PC-9 (cell line): Measurements from ENCODE around the gene NYAP1.

Experiments used
- EZH2 ChIP-seq: fragments of 200-600 bp; sonication (generic); IDR thresholded peaks from 2 replicates; pipeline ENCODE4 v1.8.0; 2017; ENCODE audit warnings: antibody characterized with exemption, low read depth
- TF ChIP-seq, protein P1 (sequence below): fragments of 200-600 bp; sonication (generic); conservative IDR thresholded peaks from 2 replicates; pipeline ENCODE4 v1.6.1; 2017; ENCODE audit warnings: mixed run types, antibody characterized with exemption, mild to moderate bottlenecking, moderate library complexity

DNA sequence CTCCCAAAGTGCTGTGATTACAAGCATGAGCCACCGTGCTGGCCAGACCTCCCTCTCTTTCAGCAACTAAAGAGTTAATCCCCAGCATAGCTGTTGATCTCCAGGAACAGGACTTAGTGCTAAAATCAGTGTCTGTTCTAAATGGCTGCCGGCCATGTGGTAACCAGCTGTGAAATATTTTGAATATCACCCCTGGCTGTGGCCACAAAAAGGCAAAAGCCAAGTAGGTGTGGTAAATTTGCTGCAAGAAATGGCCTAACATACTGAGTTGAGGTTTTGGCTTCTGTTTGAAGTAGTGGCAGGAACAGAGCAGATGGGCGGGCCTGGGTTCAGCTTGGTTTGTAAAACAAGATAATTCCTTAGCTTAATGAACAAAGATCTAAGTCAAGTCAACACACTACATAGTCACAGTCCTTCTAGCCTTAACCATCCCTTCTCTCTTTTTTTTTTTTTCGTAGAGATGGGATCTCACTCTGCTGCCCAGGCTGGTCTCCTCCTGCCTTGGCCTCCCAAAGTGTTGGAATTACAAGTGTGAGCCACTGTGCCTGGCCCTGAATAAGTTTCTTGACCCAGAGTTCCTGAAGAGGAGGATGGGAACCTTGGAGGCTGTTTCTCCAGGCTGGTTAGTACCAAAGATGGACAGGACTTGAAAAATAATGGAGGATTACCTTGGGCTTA lies 32.5 kb downstream of the NYAP1 start:
- TF ChIP-seq, protein P1, sequence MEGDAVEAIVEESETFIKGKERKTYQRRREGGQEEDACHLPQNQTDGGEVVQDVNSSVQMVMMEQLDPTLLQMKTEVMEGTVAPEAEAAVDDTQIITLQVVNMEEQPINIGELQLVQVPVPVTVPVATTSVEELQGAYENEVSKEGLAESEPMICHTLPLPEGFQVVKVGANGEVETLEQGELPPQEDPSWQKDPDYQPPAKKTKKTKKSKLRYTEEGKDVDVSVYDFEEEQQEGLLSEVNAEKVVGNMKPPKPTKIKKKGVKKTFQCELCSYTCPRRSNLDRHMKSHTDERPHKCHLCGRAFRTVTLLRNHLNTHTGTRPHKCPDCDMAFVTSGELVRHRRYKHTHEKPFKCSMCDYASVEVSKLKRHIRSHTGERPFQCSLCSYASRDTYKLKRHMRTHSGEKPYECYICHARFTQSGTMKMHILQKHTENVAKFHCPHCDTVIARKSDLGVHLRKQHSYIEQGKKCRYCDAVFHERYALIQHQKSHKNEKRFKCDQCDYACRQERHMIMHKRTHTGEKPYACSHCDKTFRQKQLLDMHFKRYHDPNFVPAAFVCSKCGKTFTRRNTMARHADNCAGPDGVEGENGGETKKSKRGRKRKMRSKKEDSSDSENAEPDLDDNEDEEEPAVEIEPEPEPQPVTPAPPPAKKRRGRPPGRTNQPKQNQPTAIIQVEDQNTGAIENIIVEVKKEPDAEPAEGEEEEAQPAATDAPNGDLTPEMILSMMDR, result no peak
- TF ChIP-seq EZH2, result no peak
